Hepatic stellate cell (primary cell): ENCODE data around the gene CHST15.
"Not testable (repeated sequence)": the region's sequence is repeated elsewhere in the genome, so short reads cannot be mapped to it uniquely, and the experiment has no call there.

ENCODE experiments used
- DNase-seq: peaks from one replicate; pipeline ENCODE4 v3.0.0; 2011; ENCODE audit warnings: low spot score

The CHST15 gene

DNA sequence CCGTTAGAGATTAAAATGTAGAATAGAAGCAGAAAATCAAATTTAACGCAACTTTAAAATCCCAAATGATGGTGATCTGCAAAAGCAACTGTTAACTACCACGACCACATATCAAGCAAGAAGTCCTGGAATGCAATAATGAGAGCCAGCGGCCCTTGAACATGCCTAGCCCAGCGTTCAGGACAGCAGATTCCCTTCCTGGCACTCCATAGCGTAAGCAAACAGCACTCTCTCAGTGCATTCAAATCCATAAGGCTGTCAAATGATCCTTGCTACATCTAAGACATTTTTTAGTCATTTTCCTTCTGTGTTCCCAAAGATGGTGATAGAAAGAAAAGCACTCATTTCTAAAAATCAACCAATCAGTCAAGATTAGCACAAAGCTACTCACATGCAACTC lies 48.1 kb downstream of the CHST15 start:
- DNase-seq, result no peak

DNA sequence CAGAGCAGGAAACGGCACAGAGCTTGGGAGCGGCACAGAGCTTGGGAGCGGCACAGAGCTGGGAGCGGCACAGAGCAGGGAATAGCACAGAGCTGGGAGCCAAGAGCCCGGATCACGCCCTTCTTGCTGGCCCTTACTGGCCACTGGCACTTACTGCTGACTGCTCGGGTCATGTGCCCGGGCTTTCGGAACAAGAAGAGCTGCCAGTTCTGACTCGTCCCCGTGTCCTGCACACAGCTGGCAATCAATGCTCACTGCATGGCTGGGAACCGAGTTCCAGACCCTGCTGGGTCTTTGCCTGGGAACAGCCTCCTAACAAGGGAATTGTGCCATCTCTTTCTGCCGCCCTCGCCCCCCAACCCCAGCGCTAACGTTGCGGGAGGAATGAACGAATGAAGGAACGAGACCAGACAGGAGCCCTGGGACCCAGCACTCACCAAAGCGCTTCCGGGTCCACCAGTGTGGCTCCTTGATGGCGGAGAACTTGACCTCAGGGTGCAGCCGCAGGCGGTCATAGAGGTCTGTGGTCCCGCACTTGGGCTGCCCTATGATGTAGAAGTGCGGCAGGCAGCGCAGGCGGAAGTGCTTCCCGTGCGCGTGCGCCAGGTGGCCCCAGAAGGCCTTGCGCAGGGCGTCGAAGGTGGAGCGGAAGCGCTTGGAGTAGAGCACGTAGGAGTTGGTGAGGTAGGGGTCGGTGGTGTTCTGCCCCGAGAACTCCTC lies 49.1 kb downstream of the CHST15 start:
- no peak for DNase-seq

DNA sequence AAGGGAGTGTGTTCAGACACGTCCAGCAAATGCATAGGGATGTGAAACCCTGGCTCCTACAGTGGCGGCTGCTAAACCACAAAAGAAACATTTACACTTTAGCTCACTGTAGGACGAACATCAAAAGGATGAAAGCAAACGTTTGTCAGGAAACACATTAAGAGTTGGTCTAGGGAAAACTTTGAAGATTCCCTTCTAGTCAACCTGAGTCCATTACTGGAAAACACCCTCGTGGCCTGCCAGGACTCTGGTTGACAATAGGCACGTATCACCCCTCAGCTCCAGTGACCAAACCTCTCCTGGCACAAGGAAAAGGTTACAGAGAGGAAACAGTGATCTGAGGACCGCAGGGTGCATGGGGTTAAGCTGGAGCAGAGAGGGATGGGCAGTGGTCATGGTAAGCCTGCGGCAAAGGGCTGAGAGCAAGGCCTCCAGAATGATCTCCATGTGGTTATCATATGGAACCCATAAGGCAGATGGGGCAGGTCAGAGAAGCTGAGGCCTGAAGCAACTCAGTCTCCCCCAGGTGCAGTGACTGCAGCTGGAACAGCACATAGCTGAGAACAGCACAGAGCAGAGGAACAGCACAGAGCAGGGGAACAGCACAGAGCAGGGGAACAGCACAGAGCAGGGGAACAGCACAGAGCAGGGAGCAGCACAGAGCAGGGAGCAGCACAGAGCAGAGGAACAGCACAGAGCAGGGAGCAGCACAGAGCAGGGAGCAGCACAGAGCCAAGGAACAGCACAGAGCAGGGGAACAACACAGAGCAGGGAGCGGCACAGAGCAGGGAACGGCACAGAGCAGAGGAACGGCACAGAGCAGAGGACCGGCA lies 49.9 kb downstream of the CHST15 start:
- no peak for DNase-seq

DNA sequence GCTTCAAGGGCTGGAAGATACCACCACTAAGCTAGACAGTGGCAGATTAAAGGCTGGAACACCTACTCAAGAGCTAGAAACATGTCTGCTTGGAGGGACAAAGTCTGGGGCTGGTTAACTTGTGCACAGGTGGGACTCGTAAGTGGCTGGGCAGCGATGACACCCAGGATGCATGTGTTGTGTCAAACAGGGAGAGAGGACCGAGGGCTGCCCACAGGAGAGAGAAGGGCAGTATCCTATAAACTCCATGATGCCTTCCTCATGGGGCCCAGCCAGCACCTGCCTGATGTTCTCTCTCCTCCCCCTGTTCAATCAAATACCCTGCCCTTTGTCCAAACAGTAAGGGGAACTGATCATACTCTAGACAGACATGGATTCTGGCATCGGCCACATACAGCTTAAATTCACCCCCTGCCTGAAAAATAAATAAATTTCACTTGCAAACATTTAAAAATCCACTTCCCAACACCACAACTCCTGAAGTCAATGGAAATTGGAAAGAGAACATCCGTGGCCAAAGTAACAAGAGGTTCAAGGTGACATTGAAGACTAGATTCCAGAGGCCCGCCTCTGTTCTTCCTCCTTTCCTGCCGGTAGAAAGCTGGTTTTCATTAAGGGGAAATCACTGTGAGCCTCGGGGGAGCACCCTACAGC lies 50.6 kb downstream of the CHST15 start:
- DNase-seq, result no peak

DNA sequence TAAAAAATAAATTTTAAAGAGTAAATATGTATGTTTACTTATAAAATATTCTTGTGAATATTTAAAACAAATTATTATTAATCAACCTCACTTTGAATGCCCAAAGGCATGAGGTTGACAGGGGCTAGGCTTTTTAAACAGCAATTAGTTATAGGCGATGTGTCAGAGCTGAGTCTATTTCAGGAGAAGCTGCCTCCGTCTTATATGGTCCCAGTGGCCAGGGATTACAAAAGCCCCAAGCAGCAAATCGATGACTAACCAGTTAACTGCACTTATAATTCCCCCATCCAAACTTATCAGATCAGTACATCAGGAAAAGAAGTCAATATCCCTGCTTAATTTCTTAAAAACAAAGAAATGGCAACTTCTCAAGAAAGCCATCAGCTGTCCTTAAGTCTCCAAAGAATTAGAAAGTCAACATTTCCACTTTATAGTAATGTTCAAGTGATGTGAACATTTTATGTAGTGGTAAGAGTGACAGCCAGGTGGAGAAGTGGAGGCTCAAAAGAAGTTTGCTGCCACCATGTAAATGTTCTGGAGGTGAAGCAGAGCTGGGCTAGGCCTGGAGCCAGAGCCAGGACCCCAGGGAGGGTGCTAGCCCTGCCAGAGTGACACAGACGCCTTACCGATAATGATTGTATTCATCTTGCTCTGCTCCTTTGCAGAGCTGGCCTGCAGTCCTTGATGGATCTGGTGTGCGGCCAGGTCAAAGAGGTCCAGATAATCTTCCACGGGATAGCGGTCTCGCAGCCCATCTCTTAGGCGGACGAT lies 51.5 kb downstream of the CHST15 start:
- DNase-seq, result no peak

DNA sequence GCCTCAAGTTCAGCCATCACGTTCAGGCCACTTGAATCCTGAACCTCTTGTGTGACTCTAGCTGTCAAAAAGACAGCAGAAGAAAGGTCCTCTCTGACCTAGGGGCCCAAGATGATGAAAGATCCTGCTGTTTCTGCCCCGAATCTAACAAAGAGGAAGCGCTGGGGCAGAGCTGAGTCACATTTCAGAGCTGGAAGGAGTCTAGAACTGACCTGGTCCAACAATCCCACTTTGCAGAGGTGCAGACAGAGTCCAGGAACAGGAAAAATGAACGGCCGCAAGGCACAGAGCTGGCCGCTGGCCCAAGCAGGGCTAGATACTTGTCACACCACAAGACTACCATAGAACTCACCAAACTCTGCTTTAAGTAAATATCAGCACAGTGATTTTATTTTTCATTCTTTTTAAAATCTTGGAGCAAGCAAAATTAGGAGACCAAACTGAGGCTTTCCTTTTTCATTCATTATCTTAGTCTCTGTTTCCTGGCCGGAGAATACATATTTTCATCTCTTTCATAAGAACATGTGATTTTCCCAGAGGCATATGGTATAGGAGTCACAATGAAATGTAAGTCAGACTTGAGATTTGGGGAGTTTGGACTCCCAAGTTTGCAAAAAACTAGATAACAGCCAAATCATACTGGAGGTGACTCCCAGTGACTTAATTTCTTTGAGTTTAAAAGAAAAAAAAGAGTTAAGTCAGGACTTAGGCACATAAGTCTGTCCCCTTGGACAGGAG lies 52.8 kb downstream of the CHST15 start:
- no peak for DNase-seq

DNA sequence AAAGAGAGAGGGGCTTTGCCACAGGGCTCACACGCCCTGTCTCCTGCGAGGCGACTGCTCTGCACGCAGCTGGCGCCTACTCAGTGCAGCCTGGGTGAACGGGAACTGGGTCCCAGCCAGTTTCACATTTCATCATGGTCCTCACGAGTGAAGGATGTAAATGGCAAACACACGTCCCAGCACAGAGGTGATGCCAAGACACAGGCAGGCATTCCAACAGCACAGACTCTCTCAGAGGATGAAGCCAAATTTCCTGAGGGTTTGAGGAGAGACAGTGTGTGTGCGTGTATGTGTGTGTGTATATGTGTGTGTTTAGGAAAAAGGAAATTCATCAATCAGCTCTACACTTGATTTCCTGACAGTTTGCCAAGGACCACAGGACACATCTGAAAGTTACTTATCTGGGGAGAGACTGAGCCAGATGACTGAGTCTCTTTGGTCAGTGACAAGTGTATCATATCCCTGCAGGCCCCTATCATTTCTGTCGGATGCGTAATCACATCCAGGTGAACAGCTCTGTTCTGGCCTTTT lies 53.9 kb downstream of the CHST15 start:
- no peak for DNase-seq

DNA sequence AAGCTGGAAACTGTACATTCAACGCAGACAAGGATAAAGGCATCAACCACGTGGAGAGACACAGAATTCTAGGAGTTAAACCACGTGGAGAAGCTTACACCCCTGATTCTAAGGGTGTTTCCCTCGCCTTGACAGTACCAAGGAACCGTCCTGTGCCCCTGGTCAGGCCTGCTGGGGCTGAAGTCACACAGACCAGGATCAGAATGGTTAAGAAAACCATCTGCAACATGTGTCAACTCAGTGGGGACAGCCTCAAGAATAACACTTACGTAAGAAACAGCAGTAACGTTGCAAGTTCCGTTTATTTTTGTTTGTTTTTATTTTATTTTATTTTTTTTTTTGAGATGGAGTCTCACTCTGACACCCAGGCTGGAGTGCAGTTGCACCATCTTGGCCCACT lies 55.6 kb downstream of the CHST15 start:
- no peak for DNase-seq

DNA sequence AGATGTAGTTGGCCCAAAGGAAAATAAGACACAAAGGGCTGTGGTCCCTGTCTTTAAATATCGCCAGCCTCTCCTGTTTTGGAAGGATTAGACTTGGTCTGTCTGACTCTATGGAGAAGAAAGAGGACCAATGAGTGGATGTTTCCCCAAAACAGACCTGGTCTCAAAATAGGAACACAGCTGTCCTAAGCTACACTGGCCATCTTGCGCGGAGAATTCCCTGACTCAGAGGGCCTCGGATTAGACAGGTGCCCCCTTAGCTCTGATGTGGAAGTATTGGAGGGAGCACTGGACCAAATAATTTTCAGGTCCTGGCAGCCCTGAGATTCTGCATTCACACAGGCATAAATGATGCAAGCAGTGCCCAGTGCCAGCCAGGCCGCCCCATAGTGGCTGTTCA lies 56.1 kb downstream of the CHST15 start:
- DNase-seq, result no peak

DNA sequence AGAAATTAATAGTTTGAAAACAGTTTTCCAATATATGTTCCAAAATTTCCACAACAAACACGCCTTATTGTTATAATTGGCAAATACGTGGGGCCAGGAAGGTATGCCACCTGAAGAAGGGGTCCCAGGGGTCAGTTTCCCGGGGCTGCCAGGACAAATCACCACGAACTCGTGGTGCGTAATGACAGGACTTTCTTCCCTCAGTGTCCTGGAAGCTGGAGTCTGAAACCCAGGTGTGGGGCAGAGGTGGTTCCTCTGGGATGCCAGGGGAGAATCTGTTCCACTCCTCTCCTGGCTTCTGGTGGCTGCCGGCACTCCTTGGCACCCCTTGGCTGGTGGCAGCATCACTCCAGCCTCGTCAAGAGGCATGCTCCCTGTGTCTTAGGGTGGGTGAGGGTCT lies 56.7 kb downstream of the CHST15 start:
- DNase-seq, result no peak

DNA sequence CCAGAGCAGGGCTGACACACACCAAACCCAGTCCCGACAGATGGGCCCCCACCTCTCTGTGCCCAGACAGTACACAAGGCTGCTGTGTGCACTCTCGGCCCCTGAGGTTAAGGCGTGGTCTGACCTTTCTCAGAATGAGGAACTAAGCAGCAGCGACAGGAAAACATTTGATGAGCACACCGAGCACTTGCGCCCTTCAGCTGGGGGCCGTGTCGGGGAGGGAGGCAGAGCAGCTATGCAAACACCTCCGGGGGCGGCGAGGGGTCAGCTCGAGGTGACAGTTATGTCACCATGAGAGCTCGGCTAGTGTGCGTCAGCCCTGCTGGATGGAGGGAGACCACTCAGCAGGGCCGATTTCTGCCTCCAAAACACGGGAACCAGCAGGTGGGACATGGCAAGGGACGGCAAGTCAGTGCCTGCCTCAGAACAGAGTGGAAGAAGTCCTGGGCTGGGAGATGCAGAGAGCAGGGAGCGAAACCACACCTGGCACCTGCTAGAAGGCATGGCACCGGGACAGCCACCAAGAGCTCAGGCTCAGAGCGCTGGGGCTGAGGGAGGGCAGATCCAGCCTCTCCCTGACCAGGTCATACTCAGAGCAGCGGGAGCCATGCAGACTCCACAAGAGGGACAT lies 57.4 kb downstream of the CHST15 start:
- DNase-seq, result no peak

DNA sequence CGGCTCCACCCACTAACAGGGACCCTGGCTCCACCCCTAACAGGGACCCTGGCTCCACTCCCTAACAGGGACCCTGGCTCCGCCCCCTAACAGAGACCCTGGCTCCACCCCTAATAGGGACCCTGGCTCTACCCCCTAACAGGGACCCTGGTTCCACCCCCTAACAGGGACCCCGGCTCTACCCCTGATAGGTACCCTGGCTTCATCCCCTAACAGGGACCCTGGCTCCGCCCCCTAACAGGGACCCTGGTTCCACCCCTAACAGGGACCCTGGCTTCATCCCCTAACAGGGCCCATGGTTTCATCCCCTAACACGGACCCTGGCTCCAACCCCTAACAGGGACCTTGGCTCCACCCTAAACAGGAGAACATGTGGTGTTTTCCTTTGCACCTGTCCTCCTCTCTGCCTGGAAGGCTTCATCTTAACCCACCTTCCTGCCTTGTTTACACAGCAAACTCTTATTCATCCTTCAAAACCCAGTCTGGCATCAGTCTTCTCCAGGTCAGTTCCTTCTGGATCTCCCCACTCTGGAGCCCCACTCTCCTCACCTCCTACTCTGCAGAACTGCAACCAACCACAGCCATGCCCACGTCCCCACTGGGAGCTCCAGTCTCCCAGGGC lies 58.0 kb downstream of the CHST15 start:
- DNase-seq, result no peak

DNA sequence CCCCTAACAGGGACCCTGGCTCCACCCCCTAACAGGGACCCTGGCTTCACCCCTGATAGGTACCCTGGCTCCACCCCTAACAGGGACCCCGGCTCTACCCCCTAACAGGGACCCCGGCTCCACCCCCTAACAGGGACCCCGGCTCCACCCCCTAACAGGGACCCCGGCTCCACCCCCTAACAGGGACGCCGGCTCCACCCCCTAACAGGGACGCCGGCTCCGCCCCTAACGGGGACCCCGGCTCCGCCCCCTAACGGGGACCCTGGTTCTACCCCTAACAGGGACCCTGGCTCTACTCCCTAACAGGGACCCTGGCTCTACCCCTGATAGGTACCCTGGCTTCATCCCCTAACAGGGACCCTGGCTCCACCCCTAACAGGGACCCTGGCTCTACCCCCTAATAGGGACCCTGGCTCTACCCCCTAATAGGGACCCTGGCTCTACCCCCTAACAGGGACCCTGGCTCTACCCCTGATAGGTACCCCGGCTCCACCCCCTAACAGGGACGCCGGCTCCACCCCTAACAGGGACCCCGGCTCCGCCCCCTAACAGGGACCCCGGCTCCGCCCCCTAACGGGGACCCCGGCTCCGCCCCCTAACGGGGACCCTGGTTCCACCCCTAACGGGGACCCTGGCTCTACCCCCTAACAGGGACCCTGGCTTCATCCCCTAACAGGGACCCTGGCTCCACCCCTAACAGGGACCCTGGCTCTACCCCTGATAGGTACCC lies 58.7 kb downstream of the CHST15 start:
- not testable (repeated sequence) for DNase-seq

DNA sequence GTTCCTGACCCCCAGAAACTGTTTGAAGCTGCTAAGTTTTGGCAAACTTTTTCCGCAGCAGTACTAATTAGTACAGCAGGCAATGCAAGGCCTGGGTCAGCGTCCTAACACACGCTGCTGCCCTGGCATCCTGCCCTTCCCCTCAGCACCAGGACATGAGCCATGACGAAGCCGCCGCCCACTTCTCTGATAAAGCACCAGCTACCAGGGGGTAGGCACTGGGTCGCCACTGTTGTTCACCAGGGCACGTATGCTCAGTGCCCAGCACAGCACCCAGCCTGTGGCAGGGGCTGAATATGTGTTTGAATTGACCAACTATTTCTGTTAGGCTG lies 59.5 kb downstream of the CHST15 start:
- DNase-seq, result no peak

DNA sequence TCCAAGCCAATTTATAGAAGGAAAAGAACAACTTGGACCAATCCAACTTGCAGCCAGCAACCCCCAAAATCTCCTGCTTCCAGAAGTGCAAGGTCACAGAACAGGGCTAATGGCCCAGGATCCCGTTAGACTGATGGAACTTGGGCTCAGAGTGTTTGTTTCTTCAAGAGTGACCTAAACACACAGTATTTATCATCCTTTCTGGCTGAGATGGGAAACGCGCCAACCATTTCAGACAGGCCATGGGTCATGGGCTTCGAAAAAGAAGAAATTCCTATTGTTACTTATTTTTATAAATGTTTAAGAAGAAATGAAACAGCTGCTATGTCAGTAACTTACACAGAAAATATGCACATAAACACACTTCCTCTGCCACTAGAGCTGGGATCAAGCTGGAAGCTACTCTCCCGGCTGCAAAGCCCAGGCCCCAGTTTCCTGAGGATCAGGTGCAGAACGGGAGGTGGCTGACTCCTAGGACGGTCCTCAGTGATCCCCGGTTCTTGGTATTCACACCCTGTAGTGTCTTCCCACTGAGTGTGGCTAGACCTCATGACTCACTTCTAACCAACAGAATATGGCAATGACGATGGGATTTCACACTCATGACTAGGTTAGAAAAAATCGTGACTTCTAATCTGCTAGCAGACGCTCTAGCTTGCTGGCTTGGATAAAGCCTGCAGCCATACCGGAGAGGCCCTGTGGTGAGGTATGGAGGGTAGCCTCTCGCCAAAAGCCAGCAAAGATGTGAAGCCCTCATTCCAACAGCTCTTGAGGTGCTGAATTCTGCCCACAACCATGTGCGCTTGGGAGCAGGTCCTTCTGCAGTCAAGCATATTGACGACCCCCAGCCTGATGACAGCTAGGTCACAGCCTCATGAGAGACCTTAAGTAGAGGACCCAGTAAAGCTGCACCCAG lies 60.2 kb downstream of the CHST15 start:
- no peak for DNase-seq

DNA sequence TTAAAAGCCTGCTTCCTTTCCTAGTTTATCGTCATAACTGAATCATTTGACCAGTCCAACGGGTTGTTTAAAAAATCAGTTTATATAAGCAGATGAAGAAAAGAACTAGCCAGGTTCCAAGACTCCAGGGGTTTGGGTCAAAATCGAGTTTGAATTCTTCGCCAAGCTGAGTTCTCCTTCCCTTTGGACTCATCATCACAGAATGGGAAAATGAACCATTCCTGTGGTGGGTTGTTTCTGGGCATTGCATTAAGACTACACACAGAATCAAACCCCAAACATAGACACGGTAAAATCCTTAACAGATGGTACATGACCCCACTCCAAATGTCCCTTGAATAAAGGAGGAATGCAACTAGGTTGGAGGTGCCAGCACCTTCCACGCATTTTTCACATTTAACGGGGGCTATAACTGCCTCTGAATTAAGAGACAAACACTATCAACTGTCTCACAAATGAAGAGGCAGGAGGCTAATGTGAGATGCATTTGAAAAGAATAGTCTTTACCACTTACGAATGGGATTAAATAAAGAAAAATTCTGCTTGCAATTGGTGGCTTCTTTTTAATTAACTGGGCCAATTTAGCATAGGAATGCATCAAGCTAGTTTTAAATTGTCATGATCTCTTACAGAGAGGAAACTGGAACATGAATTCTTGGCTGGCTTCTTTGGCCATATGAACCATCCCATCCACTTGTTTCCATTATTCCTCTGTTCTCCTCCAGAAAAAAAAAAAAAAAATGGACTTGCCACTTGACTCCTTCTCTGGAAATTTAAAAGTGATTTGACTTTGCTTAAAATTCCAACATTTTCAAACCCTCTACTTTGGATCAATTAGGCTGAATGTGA lies 61.1 kb downstream of the CHST15 start:
- no peak for DNase-seq

DNA sequence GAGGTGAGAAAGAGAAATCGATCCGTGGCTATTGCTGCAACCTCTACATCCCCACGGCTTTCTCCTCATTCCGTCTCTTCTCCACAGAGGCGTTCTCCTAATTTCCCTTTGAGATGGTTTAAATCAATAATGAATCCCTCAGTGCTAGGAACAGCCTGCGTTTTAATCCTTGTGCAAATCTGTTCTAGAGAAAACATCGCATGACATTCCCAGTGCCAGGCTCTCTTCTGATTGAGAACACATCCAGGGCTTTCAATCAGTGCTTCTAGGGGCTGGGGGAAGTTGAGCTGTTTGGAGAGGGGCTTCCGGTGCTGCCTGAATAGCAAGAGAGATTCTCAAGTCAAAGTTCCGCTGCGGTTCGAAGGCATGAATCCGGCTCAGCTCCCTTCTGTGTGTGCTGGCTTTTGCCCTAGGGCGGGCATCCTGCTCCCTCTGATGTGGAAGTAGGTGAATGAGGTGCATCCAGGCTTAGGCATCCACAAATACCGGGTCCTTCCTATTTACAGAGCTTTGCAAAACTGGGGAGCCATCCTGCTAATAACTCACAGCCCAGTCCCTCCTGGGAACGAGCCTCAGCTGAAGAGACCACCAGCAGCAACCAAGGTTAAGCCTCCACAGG lies 62.8 kb downstream of the CHST15 start:
- no peak for DNase-seq
